ENCODE results near the gene SLC24A3. TPM values are rescaled to one million over a fixed set of nuclear protein-coding genes. Genes with fewer than 3 reads are reported as not detected.

SLC24A3 gene
- total RNA-seq = 13.5 TPM

- FAIRE-seq (no peak), DNase-seq (ENCODE audit: low spot score in 2 of 2) (peak; percentile 48 to 59)
Measured at GRCh38 chr20:19212469-19212815, at the start of gene SLC24A3. TSS of gene SLC24A3 (plus strand) at chr20:19212642.

- DNase-seq (ENCODE audit: low spot score in 2 of 2) (no peak), FAIRE-seq (no peak)
Measured at GRCh38 chr20:19170148-19170547, 42.3 kb upstream of the SLC24A3 start.

- FAIRE-seq (no peak), DNase-seq (ENCODE audit: low spot score in 2 of 2) (no peak)
Measured at GRCh38 chr20:19172637-19173036, 39.8 kb upstream of the SLC24A3 start.

- FAIRE-seq (no peak), DNase-seq (ENCODE audit: low spot score in 2 of 2) (no peak)
Measured at GRCh38 chr20:19176470-19177052, 35.9 kb upstream of the SLC24A3 start.

GRCh38 chr20:19181552-19181951, 30.9 kb upstream of the SLC24A3 start:
- DNase-seq (ENCODE audit: low spot score in 2 of 2) (no peak), FAIRE-seq (no peak)

DNA sequence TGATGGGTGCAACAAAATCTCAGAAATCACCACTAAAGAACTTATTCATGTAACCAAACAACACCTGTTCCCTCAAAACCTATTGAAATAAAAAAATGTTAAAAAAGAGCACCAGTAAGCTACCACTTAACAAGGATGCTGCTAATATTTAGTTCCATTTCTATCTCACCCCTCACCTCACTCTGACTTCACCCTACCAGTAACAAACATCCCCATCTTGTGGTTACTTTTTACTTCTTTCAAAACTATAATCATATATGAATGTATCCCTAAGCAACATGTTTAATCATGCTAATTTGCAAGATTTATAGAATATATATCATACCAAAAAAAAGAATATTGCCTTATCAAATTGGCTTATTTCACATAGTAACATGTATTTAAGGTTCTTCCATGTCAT, 27.4 kb upstream of the SLC24A3 start:
- FAIRE-seq = no peak
- DNase-seq (ENCODE audit: low spot score in 2 of 2) = no peak

DNA sequence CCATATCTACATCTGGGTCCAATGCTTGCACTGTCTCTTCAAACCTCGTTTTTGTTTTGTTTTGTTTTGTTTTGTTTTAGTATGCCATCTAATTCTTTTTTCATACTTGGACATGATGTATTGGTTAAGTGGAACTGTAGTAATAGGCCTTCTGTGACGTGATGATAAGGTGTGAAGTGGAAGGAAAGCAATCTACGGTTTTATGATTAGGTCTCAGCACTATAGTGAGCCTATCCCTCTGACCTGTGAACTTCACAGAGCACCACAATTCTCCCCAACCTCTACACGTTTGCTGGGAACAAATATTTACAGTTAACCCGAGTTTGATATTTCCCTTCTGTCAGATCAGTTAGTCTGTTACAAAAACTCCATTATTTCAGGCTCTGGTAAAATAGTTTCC, 19.1 kb upstream of the SLC24A3 start:
- no peak for FAIRE-seq

DNA sequence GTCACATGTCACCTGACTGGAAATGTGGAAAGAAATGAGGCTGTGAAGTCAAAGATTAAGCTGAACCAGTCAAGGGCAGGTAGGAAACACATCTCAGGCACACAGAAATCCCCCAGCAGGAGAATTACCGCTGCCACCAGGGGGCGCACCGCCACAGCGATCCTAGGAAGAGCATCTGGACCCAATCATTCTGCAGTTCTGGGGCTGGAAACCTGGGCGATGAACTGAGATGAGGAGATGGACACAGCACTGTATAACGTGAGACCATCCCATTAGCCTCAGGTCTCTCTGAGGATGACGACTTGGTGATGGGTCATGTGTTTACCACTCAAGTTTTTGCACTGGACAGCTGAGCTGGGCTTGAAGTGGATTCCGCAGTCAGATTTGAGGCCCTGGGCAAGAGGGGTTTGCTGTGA, 6.5 kb upstream of the SLC24A3 start:
- DNase-seq (ENCODE audit: low spot score in 2 of 2) (peak; percentile 31 to 35), FAIRE-seq (no peak)

More for the DNA sequence above, 19.1 kb upstream of the SLC24A3 start:
- DNase-seq (ENCODE audit: low spot score in 2 of 2) = no peak

GRCh38 chr20:19207541-19207940, 4.9 kb upstream of the SLC24A3 start:
- no peak for DNase-seq (ENCODE audit: low spot score in 2 of 2)
- FAIRE-seq = no peak

GRCh38 chr20:19210391-19211155, 1.9 kb upstream of the SLC24A3 start:
- FAIRE-seq = no peak
- peak; percentile 19 to 25 for DNase-seq (ENCODE audit: low spot score in 2 of 2)

DNA sequence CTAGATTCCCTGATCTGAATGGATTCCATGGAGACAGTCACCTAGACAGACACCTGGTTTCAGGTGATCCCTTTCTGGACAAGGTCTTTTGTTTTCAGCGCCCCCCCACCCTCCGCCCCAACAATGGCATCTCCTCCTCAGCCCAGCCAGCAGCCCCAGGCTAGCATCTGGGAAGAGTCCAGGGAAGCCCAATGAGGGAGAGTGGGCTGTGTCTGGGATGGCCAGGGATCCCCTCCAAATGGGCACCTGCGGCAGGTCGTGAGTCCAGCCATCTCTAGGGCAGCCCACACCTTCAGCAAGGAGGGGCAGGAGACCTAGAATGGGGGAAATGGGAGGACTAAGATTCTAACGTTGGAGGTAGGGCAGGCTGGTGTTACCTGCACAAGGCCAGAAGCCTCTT, 1.2 kb upstream of the SLC24A3 start:
- FAIRE-seq (no peak), DNase-seq (ENCODE audit: low spot score in 2 of 2) (no peak)

DNA sequence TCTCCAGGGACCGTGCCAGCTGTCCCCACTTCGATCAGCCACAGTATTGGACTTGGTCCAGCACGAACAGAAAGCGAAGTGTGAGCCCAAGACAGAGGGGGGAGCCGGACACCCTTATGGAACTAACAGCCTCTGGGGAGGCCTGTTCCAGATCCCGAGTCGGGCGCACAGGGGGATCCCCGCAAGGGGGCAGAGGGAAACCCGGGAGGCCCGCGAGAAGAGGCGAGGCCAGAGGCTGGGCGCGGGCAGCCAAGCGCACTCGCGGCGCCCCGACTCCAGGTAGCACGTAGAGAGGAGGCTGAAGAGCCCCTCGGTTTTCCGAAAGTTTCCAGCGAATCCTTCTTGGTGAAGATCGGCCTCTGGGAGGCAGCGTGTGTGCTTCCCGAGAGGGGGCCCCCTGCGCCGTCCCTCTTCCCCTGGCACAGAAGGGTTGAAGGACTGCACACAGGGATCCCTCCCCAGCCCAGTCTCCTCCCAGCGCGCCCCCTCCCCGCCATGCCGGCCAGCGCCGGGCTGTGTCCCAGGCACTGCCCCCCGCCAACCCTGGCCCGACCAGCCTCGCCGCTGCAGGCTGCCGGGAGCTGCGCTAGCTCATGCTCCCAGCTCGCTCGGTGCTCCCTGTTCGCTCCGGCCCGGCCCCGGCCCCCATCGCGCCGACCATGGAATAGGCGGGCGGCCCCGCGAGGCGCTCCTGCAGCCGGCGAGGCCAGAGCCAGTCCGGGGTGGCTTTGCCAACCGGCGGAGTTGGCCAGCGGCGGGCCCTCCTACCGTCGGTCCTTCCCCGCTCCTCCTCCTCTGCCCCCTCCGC, 577 bp upstream of the SLC24A3 start:
- peak; percentile 45 to 52 for DNase-seq (ENCODE audit: low spot score in 2 of 2)
- FAIRE-seq = no peak

DNA sequence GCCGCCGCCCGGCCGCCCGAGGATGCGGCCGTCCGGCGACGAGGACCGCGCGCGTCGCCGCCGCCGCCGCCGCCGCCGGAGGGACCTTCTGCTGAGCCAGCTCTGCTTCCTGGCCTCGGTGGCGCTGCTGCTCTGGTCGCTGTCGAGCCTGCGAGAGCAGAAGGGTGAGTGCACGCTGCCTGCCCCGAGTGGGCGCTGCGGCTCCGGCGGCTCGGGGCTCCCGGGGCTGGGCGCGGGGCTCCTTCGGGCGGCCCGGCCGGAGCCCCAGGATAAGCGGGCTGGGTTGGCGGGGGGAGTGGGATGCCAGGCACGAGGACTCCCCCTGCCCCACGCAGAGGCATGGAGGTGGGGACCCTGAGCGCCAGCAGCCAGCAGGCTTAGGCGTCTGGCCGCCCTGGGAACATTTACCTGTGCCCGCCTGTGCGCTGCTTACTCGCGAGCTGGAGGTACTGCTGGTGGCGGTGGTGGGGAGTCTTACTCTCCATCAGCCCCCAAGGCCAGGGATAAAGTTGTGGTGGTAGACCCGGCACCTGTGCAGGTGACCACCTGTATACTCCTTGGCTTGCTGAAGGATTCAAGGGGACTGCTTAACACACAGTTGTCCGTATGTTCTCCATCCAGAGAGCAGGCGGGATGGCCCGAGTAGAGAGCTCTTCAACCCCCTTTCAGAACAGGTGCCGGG, 520 bp downstream of the SLC24A3 start:
- FAIRE-seq (no peak), DNase-seq (ENCODE audit: low spot score in 2 of 2) (peak in 1 of 2 donors; percentile 66)

DNA sequence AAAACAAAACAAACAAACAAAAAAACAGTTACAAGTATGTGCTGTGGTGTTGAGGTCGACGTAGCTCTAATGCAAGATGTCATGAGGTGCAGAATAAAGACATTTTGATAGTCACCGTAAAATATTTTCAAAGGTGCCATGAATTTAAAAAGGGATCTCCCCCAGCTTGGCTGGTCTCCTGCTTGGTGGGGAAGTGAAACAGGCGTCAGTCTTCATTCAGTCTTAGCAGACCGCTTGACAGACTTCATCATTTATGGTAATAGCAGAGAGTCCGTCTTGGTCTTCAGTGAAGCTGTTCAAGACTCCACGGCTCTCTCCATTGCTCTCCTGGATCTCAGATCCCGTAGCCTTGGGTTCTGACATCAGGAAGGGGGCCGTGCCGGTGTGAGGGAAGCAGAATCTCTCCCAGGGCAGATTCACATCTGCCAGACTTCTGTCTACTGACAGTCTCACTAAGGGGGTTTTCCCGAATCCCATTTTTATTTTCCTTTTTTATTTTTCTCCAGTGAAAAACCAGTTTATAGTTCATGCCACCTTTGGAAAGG, 1.6 kb downstream of the SLC24A3 start:
- no peak for FAIRE-seq
- DNase-seq (ENCODE audit: low spot score in 2 of 2) = no peak

DNA sequence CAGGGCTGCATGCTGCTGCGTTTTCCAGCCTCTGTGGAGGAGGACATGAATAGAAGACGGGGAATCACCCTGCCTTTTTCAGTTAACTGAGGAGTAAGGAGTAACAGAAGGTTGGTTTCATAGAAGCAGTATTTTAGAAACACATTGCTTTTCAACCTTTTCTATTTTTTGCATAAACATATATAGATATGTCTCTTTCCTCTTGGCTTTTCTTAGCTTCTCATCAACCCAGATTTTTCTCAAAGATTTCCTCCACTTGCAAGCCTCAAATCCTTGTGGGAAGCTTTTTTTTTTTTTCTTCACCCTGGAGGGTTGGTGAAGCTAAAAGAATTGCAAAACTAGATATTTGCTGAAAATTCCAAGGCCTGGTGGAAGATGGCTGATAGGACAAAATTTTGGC, 6.0 kb downstream of the SLC24A3 start:
- DNase-seq (ENCODE audit: low spot score in 2 of 2) = peak in 1 of 2 donors; percentile 8

DNA sequence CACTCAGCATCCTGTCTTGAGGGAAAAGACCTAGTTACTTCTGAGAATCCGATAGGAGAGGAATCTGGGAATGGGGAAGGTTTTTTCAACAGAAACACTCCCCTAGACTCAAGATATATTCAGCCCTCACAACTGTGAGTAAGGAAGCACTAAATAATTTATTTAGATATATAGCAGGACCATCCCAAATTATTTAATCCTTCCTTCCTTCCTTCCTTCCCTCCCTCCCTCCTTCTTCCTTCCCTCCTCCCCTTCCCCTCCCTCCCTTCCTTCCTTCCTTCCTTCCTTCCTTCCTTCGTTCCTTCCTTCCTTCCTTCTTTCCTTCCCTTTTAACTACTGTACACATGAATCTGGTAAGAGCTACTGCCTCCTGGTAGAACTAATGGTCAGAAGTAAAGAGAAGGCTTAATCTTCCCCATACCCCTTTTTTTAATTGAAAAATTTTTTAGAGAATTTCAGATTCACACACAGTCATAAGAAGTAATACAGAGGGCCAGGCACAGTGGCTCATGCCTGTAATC, 10.1 kb downstream of the SLC24A3 start:
- FAIRE-seq = no peak

More for the DNA sequence above, 6.0 kb downstream of the SLC24A3 start:
- no peak for FAIRE-seq

DNA sequence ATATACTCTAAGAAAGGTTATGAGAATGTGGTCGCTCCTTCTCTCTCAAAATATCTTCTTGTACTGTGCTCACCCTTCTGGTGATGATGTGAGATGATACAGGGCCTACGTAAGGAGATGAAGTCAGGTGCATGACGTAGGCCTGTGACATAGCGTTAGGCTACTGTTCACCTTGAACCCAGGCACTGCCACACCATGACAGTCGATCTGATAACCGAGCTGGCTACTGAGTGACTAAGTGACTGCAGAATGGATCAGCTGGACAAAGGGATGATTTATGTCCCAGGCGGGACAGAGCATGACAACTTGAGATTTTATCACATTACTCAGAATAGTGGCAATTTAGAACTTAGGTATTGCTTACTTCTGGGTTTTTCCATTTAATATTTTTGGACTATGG, 11.2 kb downstream of the SLC24A3 start:
- DNase-seq (ENCODE audit: low spot score in 2 of 2) (no peak), FAIRE-seq (no peak)

More for the DNA sequence above, 10.1 kb downstream of the SLC24A3 start:
- DNase-seq (ENCODE audit: low spot score in 2 of 2) = no peak

DNA sequence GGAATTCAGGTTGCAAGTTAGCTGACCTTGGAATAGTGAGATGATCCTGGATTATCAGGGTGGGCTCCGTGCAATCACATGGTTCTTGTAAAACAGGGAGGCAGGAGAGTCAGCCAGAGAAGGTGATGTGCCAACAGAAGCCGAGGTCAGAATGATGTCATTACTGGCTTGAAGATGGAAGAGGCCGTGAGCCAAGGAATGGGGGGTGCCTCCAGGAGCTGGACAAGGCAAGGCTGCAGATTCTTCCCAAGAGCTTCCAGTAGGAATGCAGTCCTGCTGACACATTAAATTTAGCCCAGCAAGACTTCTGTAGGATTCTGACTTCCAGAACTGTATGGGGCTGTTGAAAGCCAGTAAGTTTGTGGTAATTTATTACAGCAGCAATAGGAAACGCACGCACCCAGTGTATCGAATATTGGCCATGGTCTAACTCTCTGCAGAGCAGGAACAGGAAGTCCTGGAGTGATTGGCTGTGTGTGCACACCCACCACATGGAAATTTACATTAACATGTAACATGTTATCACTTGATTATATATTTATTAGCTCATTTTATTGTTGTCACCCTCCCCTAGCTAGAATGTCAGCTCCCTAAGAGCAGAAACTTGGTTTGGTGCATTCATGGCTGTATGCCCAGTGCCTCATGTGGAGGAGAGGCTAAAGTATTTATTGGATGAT, 19.1 kb downstream of the SLC24A3 start:
- DNase-seq (ENCODE audit: low spot score in 2 of 2) = no peak
- FAIRE-seq = no peak

GRCh38 chr20:19232997-19233794, 20.8 kb downstream of the SLC24A3 start:
- DNase-seq (ENCODE audit: low spot score in 2 of 2) (no peak), FAIRE-seq (no peak)

Measured in frontal cortex (tissue), 4 donors.